OCI-LY1 (cell line): ENCODE data around the gene HSDL1.

Source experiments
- H2AFZ ChIP-seq: fragments of 200-600 bp; sonication (generic), shearing (Covaris generic); 2 replicates; pipeline ENCODE4 v1.6.0; 2014; ENCODE audit warnings: antibody characterized with exemption, mild to moderate bottlenecking, low read length
- H3F3A ChIP-seq: fragments of 200-600 bp; sonication (generic), shearing (Covaris generic); 2 replicates; pipeline ENCODE4 v1.6.0; 2014; ENCODE audit warnings: mild to moderate bottlenecking, antibody characterized with exemption, low read length, moderate library complexity; ENCODE audit not compliant: insufficient read depth
- H3K27ac ChIP-seq: fragments of 200-600 bp; sonication (generic); 2 replicates; pipeline ENCODE4 v1.5.1; 2014; ENCODE audit warnings: low read length, mixed run types, mild to moderate bottlenecking, low read depth; ENCODE audit not compliant: poor library complexity, severe bottlenecking
- H3K27me3 ChIP-seq: fragments of 200-600 bp; sonication (generic); 2 replicates; pipeline ENCODE4 v1.6.0; 2014; ENCODE audit warnings: antibody characterized with exemption, mild to moderate bottlenecking, low read length, moderate library complexity; ENCODE audit not compliant: insufficient read depth
- H3K36me3 ChIP-seq: fragments of 200-600 bp; sonication (generic); 2 replicates; pipeline ENCODE4 v1.6.1; 2014; ENCODE audit warnings: mild to moderate bottlenecking, antibody characterized with exemption, low read length, moderate library complexity, mixed read lengths; ENCODE audit not compliant: insufficient read depth
- H3K4me1 ChIP-seq: fragments of 200-600 bp; sonication (generic); 2 replicates; pipeline ENCODE4 v1.5.1; 2014; ENCODE audit warnings: mild to moderate bottlenecking, low read length, moderate library complexity; ENCODE audit not compliant: insufficient read depth, severe bottlenecking
- H3K4me2 ChIP-seq: fragments of 200-600 bp; sonication (generic), shearing (Covaris generic); 2 replicates; pipeline ENCODE4 v1.6.1; 2014; ENCODE audit warnings: low read length
- H3K4me3 ChIP-seq: fragments of 200-600 bp; sonication (generic); 2 replicates; pipeline ENCODE4 v1.5.1; 2014; ENCODE audit warnings: low read length, low read depth, mild to moderate bottlenecking, mixed read lengths; ENCODE audit not compliant: poor library complexity, severe bottlenecking
- H3K79me2 ChIP-seq: fragments of 200-600 bp; shearing (Covaris generic); 2 replicates; pipeline ENCODE4 v1.6.1; 2016; ENCODE audit warnings: mixed run types, low read length, mixed read lengths; ENCODE audit not compliant: insufficient read depth
- H3K9ac ChIP-seq: fragments of 200-600 bp; sonication (generic), shearing (Covaris generic); 2 replicates; pipeline ENCODE4 v1.6.1; 2014; ENCODE audit warnings: mild to moderate bottlenecking, low read length, mixed read lengths
- H3K9me2 ChIP-seq: fragments of 200-600 bp; sonication (generic), shearing (Covaris generic); 2 replicates; pipeline ENCODE4 v1.6.1; 2014; ENCODE audit warnings: low read depth, mild to moderate bottlenecking, low read length, mixed read lengths
- H3K9me3 ChIP-seq: fragments of 200-600 bp; shearing (Covaris generic); 2 replicates; pipeline ENCODE4 v1.6.1; 2014; ENCODE audit warnings: low read length, mixed read lengths
- H4K20me1 ChIP-seq: fragments of 200-600 bp; sonication (generic), shearing (Covaris generic); 2 replicates; pipeline ENCODE4 v1.6.0; 2016; ENCODE audit warnings: mild to moderate bottlenecking, low read length; ENCODE audit not compliant: insufficient read depth
- EZH2 ChIP-seq: fragments of 200-600 bp; sonication (generic), shearing (Covaris generic); IDR thresholded peaks from 2 replicates; pipeline ENCODE4 v1.8.0; 2017; ENCODE audit warnings: borderline replicate concordance, mixed run types, mild to moderate bottlenecking, antibody characterized with exemption, low read length, moderate library complexity, mixed read lengths
- TF ChIP-seq, protein P1 (sequence below): fragments of 200-600 bp; sonication (generic), shearing (Covaris generic); IDR thresholded peaks from 2 replicates; pipeline ENCODE4 v1.5.1; 2017; ENCODE audit warnings: mild to moderate bottlenecking, antibody characterized with exemption, low read length, moderate library complexity, mixed read lengths

HSDL1 gene

DNA sequence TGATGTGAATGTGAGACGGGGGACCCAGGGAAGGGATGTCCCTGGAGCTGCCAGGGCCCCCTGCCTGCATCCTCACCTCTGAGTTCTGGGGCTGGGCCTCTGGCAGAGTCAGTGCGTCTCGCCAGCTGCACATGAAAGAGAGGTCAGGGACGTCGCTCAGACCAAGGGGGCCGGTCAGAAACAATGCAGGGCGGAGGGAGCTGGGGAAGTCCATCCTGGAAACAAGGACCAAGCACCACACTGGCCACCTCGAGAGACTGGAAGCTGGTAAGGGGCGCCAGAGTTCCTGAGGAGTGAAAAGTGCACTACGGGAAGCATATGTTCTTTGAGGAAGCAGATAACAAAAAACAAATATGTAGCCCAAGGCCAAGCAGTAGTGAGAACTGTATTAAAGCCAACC, 39.8 kb upstream of the HSDL1 start:
- TF ChIP-seq, protein P1, sequence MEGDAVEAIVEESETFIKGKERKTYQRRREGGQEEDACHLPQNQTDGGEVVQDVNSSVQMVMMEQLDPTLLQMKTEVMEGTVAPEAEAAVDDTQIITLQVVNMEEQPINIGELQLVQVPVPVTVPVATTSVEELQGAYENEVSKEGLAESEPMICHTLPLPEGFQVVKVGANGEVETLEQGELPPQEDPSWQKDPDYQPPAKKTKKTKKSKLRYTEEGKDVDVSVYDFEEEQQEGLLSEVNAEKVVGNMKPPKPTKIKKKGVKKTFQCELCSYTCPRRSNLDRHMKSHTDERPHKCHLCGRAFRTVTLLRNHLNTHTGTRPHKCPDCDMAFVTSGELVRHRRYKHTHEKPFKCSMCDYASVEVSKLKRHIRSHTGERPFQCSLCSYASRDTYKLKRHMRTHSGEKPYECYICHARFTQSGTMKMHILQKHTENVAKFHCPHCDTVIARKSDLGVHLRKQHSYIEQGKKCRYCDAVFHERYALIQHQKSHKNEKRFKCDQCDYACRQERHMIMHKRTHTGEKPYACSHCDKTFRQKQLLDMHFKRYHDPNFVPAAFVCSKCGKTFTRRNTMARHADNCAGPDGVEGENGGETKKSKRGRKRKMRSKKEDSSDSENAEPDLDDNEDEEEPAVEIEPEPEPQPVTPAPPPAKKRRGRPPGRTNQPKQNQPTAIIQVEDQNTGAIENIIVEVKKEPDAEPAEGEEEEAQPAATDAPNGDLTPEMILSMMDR = no peak
- TF ChIP-seq EZH2 = no peak
- Histone ChIP-seq H3K4me2 (no peak overlapping the region), H3K36me3 (peaks cover 46% of the 10 kb centered on the region), H2AFZ (no peak overlapping the region), H3K9ac (no peak overlapping the region), H3K9me2 (no peaks in the 10 kb centered on the region), H3K4me1 (peaks cover 11% of the 10 kb centered on the region), H3K27ac (no peak overlapping the region), H3F3A (no peaks in the 10 kb centered on the region), H3K79me2 (0 out of 2 replicates have a peak, but pooled peaks cover 7% of the 10 kb centered on the region), H3K9me3 (no peaks in the 10 kb centered on the region), H4K20me1 (no peaks in the 10 kb centered on the region), H3K4me3 (no peak overlapping the region), H3K27me3 (no peaks in the 10 kb centered on the region)

DNA sequence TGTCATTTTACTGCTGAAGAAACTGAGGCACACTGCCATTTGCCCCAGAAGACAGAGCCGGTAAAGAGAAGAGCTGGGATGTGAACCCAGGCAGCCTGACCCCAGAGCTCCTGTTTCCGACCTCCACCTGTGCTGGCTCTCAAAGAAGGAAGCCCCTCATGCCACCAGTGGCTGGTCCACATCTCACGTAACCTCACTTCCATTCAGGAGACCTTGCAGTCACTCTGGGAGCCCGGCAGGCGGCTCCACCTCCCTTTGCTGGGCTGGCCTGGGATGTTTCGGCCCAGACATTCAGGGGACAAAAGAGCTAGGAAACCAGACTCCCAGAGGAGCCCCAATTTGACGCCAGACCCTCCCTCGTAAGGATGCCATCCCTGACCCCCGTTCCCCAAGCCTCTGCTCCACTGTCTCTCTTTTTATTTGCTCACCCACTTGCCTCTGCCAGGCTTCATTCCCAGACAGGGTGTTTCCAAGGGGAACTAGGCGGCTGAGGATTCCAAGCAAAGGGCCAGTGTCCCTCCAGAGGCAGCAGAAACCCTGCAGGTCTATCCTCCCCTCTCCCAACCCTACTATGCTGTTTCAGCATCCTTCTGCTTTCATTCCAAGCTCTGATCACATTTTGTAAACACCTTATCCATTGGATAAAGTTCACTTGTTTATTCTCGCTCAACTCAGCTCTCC, 39.1 kb upstream of the HSDL1 start:
- H3K36me3 ChIP-seq = peaks cover 53% of the 10 kb centered on the region
- no peak overlapping the region for H2AFZ ChIP-seq
- H3K9me2 ChIP-seq = no peaks in the 10 kb centered on the region
- H3K27ac ChIP-seq = no peak overlapping the region
- peaks cover 11% of the 10 kb centered on the region for H3K4me1 ChIP-seq
- no peaks in the 10 kb centered on the region for H4K20me1 ChIP-seq
- H3K9ac ChIP-seq = no peak overlapping the region
- no peak overlapping the region for H3K4me2 ChIP-seq
- H3K4me3 ChIP-seq = no peak overlapping the region
- H3F3A ChIP-seq = no peaks in the 10 kb centered on the region
- TF ChIP-seq, protein P1 = no peak
- no peak for TF ChIP-seq EZH2
- no peaks in the 10 kb centered on the region for H3K27me3 ChIP-seq
- no peaks in the 10 kb centered on the region for H3K9me3 ChIP-seq
- 0 out of 2 replicates have a peak, but pooled peaks cover 7% of the 10 kb centered on the region for H3K79me2 ChIP-seq

DNA sequence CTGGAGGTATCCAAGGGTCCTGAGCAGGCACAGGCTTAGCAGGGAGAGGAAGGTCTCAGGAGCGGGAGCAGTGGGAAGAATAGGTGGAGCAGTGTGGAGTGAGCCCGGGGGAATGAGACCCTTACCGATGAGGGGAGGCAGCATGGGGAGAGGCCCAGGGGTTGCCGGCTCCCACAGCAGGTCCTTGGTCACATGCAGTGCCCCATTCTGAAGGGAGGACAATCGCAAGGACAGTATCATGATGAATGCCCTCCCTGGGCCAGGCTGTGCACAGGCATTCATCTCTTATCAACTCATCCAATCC, 38.5 kb upstream of the HSDL1 start:
- Histone ChIP-seq H3K36me3 (peaks cover 58% of the 10 kb centered on the region), H3K79me2 (0 out of 2 replicates have a peak, but pooled peaks cover 7% of the 10 kb centered on the region), H3K4me1 (peaks cover 11% of the 10 kb centered on the region), H3K27ac (no peak overlapping the region), H3K4me3 (no peak overlapping the region), H3K27me3 (no peaks in the 10 kb centered on the region), H3K4me2 (no peak overlapping the region), H3F3A (no peaks in the 10 kb centered on the region), H3K9me2 (no peaks in the 10 kb centered on the region), H4K20me1 (no peaks in the 10 kb centered on the region), H3K9ac (no peak overlapping the region), H3K9me3 (no peaks in the 10 kb centered on the region), H2AFZ (no peak overlapping the region)
- no peak for TF ChIP-seq EZH2
- TF ChIP-seq, protein P1 = no peak
